Endothelial cell of umbilical vein (primary cell): ENCODE data around the gene CHMP1A. TPM values are rescaled to one million over a fixed set of nuclear protein-coding genes. Genes with fewer than 3 reads are reported as not detected.

Source experiments
- BruUV-seq: library from RNA; stranded (reverse); fragments of 400-500 nt; replicated peaks from 2 replicates; lab custom pipeline; 2021; lab: Mats Ljungman, UMichigan
- CTCF ChIA-PET: fragments of 300-600, 350-600 bp; sonication (Branson Sonifier 250); formaldehyde crosslinking; loops from one replicate; lab custom pipeline; 2021; ENCODE audit warnings: antibody characterized with exemption, inconsistent platforms; lab: Charles Lee
- POLR2A ChIA-PET: fragments of 300-600, 350-600 bp; sonication (Branson Sonifier 250); formaldehyde crosslinking; loops from one replicate; lab custom pipeline; 2021; ENCODE audit warnings: antibody characterized with exemption, inconsistent platforms; lab: Charles Lee
- DNase-seq: peaks from one replicate; pipeline ENCODE4 v3.0.0-alpha.2; 2011; ENCODE audit warnings: low read depth, low spot score
- FAIRE-seq: peaks from 2 replicates; lab custom pipeline; 2011; peaks lifted over from hg19 to GRCh38; lab: Jason Lieb, UNC
- H2AFZ ChIP-seq: 2 replicates; pipeline ENCODE4 v1.6.0; 2012; ENCODE audit warnings: low read depth, low read length, control low read depth, inconsistent platforms
- H3K27ac ChIP-seq: 2 replicates; pipeline ENCODE4 v1.5.1; 2011; ENCODE audit warnings: low read depth, mild to moderate bottlenecking, control low read depth, low read length, moderate library complexity; ENCODE audit not compliant: insufficient read depth
- H3K27me3 ChIP-seq, 2 experiments: 2 replicates each; pipeline versions ENCODE4 v1.6.0 to v1.6.1; 2011; ENCODE audit warnings: low read length in 2 of 2, mixed read lengths in 1 of 2; ENCODE audit not compliant: control insufficient read depth in 2 of 2, insufficient read depth in 2 of 2
- H3K36me3 ChIP-seq, 2 experiments: 2 replicates in 1 of 2; 3 replicates in 1 of 2; pipeline ENCODE4 v1.5.1; 2011; ENCODE audit warnings: low read length in 2 of 2, mild to moderate bottlenecking in 1 of 2, moderate library complexity in 1 of 2; ENCODE audit not compliant: control insufficient read depth in 2 of 2, insufficient read depth in 2 of 2; ENCODE audit errors: extremely low read depth in 1 of 2
- H3K4me1 ChIP-seq: 3 replicates; pipeline ENCODE4 v1.5.1; 2011; ENCODE audit warnings: mild to moderate bottlenecking, low read length; ENCODE audit not compliant: control insufficient read depth, insufficient read depth; ENCODE audit errors: extremely low read depth
- H3K4me2 ChIP-seq: 2 replicates; pipeline ENCODE4 v1.6.1; 2011; ENCODE audit warnings: low read length, control low read depth, mixed read lengths; ENCODE audit not compliant: insufficient read depth
- H3K4me3 ChIP-seq, 3 experiments: fragments of 200-600 bp in 1 of 3; sonication (generic), shearing (Covaris generic) in 1 of 3; replicated peaks in 1 of 3; 2 replicates each; pipeline ENCODE4 v1.5.1; 2011 to 2016; ENCODE audit warnings: control low read depth in 3 of 3, low read length in 3 of 3, mild to moderate bottlenecking in 2 of 3, inconsistent platforms in 1 of 3, low read depth in 1 of 3, moderate library complexity in 1 of 3; ENCODE audit not compliant: insufficient read depth in 1 of 3
- H3K79me2 ChIP-seq: 2 replicates; pipeline ENCODE4 v1.6.0; 2012; ENCODE audit warnings: low read length, inconsistent platforms; ENCODE audit not compliant: control insufficient read depth, insufficient read depth
- H3K9ac ChIP-seq: replicated peaks from 2 replicates; pipeline ENCODE3; 2011; ENCODE audit warnings: low read length, control low read depth; ENCODE audit not compliant: insufficient read depth; ENCODE audit errors: extremely low read depth
- H3K9me1 ChIP-seq: replicated peaks from 3 replicates; pipeline ENCODE4 v1.6.0; 2011; ENCODE audit warnings: mild to moderate bottlenecking, low read length; ENCODE audit not compliant: control insufficient read depth, insufficient read depth; ENCODE audit errors: extremely low read depth
- H3K9me3 ChIP-seq: replicated peaks from 2 replicates; pipeline ENCODE4 v1.5.1; 2012; ENCODE audit warnings: low read length, inconsistent platforms; ENCODE audit not compliant: control insufficient read depth, insufficient read depth
- H4K20me1 ChIP-seq: replicated peaks from 2 replicates; pipeline ENCODE3; 2011; ENCODE audit warnings: mild to moderate bottlenecking, low read length; ENCODE audit not compliant: control insufficient read depth, insufficient read depth; ENCODE audit errors: extremely low read depth
- EZH2 ChIP-seq: IDR thresholded peaks from 2 replicates; pipeline ENCODE4 v1.6.1; 2012; ENCODE audit warnings: borderline replicate concordance, low read depth, mild to moderate bottlenecking, moderate library complexity, low read length, inconsistent platforms; ENCODE audit not compliant: severe bottlenecking
- FOS ChIP-seq: IDR thresholded peaks from 2 replicates; pipeline ENCODE4 v1.6.1; 2011; ENCODE audit warnings: mild to moderate bottlenecking, low read length, moderate library complexity, borderline replicate concordance; ENCODE audit not compliant: insufficient read depth
- GATA2 ChIP-seq: IDR thresholded peaks from 2 replicates; pipeline ENCODE4 v1.7.0; 2011; ENCODE audit warnings: low read depth, mild to moderate bottlenecking, moderate library complexity, mixed read lengths, low read length; ENCODE audit not compliant: insufficient read length, insufficient read depth
- JUN ChIP-seq: IDR thresholded peaks from 2 replicates; pipeline ENCODE4 v1.6.1; 2011; ENCODE audit warnings: borderline replicate concordance, low read depth; ENCODE audit not compliant: insufficient read length, insufficient read depth
- MYC ChIP-seq: IDR thresholded peaks from one replicate; pipeline ENCODE4 v1.6.1; 2011; ENCODE audit warnings: mild to moderate bottlenecking, low read depth, low read length
- POLR2A ChIP-seq: IDR thresholded peaks from 2 replicates; pipeline ENCODE4 v1.6.1; 2012; ENCODE audit warnings: low read depth, mild to moderate bottlenecking, control low read depth, low read length
- POLR2AphosphoS5 ChIP-seq: IDR thresholded peaks from 2 replicates; pipeline ENCODE4 v1.6.1; 2012; ENCODE audit warnings: low read depth, mild to moderate bottlenecking, control low read depth, low read length, moderate library complexity; ENCODE audit not compliant: insufficient read depth
- dilution Hi-C: fragments of 300-500 bp; cut with MboI; formaldehyde crosslinking; loops from one replicate; pipeline ENCODE4 v1.15.0; 2019; ENCODE audit warnings: low sequenced_read_pairs; ENCODE audit not compliant: extremely low pct_ligation_motif_present
- intact Hi-C: fragments of 100-400 bp; cut with micrococcal nuclease; formaldehyde crosslinking; loops from one replicate; pipeline ENCODE4 v1.10.0; 2022
- polyA plus RNA-seq, 4 experiments: library from polyadenylated mRNA; depleted of rRNA in 3 of 4; stranded (reverse) in 3 of 4; unstranded in 1 of 4; fragments of >200 nt; gene quantifications; 2 replicates each; pipeline versions ENCODE4 v1.2.1 to v1.2.3, GENCODE V29; 2011 to 2012; ENCODE audit warnings: missing spikeins in 1 of 4
- total RNA-seq: library from RNA; stranded (reverse); gene quantifications from 2 replicates; pipeline ENCODE4 v1.2.3, GENCODE V29; 2021
- TF ChIP-seq, protein P1 (sequence below), 2 donors: IDR thresholded peaks; 1 replicate in 1 of 2; 2 replicates in 1 of 2; pipeline ENCODE4 v1.5.1; 2011; ENCODE audit warnings: low read length in 2 of 2, mild to moderate bottlenecking in 2 of 2, moderate library complexity in 2 of 2, control low read depth in 1 of 2, inconsistent platforms in 1 of 2, low read depth in 1 of 2; ENCODE audit not compliant: insufficient read depth in 1 of 2; ENCODE audit errors: extremely low read depth in 1 of 2
- TF ChIP-seq, protein P2 (sequence below): IDR thresholded peaks from 2 replicates; pipeline ENCODE4 v1.6.1; 2011; ENCODE audit not compliant: insufficient read depth, insufficient read length

The CHMP1A gene
- total and polyA plus RNA-seq, 2 donors (not counting 3 experiments of a cell fraction or from before 2014, with no cell fraction given) = 83.9 to 101 TPM

DNA sequence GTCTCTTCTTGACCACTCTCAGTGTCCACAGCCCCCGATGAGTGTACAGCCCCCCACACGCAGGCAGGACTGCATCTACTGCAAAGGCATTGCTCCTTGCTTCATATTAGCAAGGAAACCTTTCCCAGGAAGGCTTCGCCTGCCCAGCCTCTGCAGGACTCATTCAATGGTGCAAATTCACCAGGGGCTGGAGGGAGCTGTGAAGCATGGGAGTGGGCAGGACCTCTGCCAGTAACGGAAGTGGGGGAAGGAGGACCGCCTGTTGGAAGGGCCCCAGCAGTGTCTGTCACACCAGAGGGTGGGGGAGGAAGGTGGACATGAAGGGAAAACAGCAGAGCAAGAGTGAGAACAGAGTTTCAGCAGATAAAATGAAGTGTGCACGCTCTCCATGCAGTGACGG, 2.6 kb upstream of the CHMP1A start:
- FAIRE-seq = no peak
- no peak overlapping the region for H3K9ac ChIP-seq
- no peaks in the 10 kb centered on the region for H4K20me1 ChIP-seq
- TF ChIP-seq JUN (no peak), POLR2AphosphoS5 (no peak), EZH2 (no peak), POLR2A (no peak), MYC (no peak), GATA2 (no peak), FOS (no peak)
- TF ChIP-seq, protein P1, sequence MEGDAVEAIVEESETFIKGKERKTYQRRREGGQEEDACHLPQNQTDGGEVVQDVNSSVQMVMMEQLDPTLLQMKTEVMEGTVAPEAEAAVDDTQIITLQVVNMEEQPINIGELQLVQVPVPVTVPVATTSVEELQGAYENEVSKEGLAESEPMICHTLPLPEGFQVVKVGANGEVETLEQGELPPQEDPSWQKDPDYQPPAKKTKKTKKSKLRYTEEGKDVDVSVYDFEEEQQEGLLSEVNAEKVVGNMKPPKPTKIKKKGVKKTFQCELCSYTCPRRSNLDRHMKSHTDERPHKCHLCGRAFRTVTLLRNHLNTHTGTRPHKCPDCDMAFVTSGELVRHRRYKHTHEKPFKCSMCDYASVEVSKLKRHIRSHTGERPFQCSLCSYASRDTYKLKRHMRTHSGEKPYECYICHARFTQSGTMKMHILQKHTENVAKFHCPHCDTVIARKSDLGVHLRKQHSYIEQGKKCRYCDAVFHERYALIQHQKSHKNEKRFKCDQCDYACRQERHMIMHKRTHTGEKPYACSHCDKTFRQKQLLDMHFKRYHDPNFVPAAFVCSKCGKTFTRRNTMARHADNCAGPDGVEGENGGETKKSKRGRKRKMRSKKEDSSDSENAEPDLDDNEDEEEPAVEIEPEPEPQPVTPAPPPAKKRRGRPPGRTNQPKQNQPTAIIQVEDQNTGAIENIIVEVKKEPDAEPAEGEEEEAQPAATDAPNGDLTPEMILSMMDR (IDR thresholded peaks at IDR 0.05; ENCODE audit: extremely low read depth in 1 of 2, insufficient read depth in 1 of 2, low read depth in 1 of 2, low read length in 2 of 2) = no peak
- TF ChIP-seq, protein P2, sequence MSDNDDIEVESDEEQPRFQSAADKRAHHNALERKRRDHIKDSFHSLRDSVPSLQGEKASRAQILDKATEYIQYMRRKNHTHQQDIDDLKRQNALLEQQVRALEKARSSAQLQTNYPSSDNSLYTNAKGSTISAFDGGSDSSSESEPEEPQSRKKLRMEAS = no peak
- intact Hi-C loops = no loop called here
- H3K9me1 ChIP-seq = no peaks in the 10 kb centered on the region
- ChIA-PET POLR2A (no interaction called here), CTCF (interaction anchor here (1.2 kb wide), 1 partner anchor 10 kb away, joined by 3 read pairs; no protein-coding TSS in a partner anchor)
- H3K27me3 ChIP-seq = no peaks in the 10 kb centered on the region
- no TSS peak for BruUV-seq
- no peak overlapping the region for H3K4me3 ChIP-seq
- no peak overlapping the region for H2AFZ ChIP-seq
- H3K79me2 ChIP-seq = peaks cover 25% of the 10 kb centered on the region
- no peaks in the 10 kb centered on the region for H3K9me3 ChIP-seq
- H3K4me2 ChIP-seq = no peak overlapping the region
- no peak overlapping the region for H3K27ac ChIP-seq
- dilution Hi-C loops = no loop called here
- no peaks in the 10 kb centered on the region for H3K36me3 ChIP-seq
- no peak for DNase-seq
- H3K4me1 ChIP-seq = peaks cover 13% of the 10 kb centered on the region
